Transverse colon (tissue), 4 donors: Measurements from ENCODE around the gene PRIM2.
"Not testable (repeated sequence)": the region's sequence is repeated elsewhere in the genome, so short reads cannot be mapped to it uniquely, and the experiment has no call there.

Experiments
- EP300 ChIP-seq: sonication (generic); formaldehyde crosslinking; IDR thresholded peaks from one replicate; pipeline ENCODE4 v1.6.1; 2017; ENCODE audit warnings: antibody characterized with exemption, low read depth
- POLR2AphosphoS5 ChIP-seq, 3 donors: sonication (generic); formaldehyde crosslinking; IDR thresholded peaks; one replicate each; pipeline ENCODE4 v1.6.1; 2016; ENCODE audit warnings: antibody characterized with exemption in 3 of 3
- TF ChIP-seq, protein P1 (sequence below), 5 experiments: fragments of 200-600 bp in 3 of 5; fragments of 450-650 bp in 2 of 5; sonication (generic) in 3 of 5; IDR thresholded peaks; 1 replicate in 2 of 5; 2 replicates in 3 of 5; pipeline ENCODE4 v1.5.1; 2016 to 2017; ENCODE audit warnings: antibody characterized with exemption in 5 of 5, inconsistent platforms in 3 of 5, mild to moderate bottlenecking in 2 of 5, moderate library complexity in 1 of 5

DNA sequence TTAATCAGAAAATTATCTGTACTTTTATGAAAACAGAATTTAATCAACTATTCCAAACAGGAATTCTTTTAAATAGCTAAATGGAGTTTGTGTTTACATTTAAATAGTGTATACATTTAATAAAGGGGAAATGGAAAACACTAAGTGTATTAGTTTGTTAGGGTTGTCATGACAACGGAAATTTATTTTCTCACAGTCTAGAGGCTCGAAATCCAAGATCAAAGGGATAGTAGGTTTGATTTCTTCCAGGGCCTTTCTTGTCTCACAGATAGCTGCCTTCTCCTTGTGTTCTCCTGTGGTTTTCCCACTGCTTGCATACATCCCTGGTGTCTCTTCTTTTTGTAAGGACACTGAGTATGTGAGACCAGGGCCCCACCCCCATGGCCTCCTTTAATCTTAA is 215.2 kb downstream of the PRIM2 start:
- TF ChIP-seq, protein P1, sequence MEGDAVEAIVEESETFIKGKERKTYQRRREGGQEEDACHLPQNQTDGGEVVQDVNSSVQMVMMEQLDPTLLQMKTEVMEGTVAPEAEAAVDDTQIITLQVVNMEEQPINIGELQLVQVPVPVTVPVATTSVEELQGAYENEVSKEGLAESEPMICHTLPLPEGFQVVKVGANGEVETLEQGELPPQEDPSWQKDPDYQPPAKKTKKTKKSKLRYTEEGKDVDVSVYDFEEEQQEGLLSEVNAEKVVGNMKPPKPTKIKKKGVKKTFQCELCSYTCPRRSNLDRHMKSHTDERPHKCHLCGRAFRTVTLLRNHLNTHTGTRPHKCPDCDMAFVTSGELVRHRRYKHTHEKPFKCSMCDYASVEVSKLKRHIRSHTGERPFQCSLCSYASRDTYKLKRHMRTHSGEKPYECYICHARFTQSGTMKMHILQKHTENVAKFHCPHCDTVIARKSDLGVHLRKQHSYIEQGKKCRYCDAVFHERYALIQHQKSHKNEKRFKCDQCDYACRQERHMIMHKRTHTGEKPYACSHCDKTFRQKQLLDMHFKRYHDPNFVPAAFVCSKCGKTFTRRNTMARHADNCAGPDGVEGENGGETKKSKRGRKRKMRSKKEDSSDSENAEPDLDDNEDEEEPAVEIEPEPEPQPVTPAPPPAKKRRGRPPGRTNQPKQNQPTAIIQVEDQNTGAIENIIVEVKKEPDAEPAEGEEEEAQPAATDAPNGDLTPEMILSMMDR (IDR thresholded peaks at IDR 0.05) = not testable (repeated sequence)
- not testable (repeated sequence) for TF ChIP-seq POLR2AphosphoS5 (IDR thresholded peaks at IDR 0.05); EP300
